Stimulated activated CD4-positive, alpha-beta T cell treated with anti-CD3 and anti-CD28 coated beads, Interleukin-12 subunit alpha, Interleukin-12 subunit beta, amount 100 ng/mL, for 24 hours (primary cell): ENCODE measurements around the gene IDI1.
"Not testable (repeated sequence)": the region's sequence is repeated elsewhere in the genome, so short reads cannot be mapped to it uniquely, and the experiment has no call there.

Experiments used
- DNase-seq, 2 experiments: peaks; one replicate each; pipeline ENCODE4 v3.0.0-alpha.2; 2020; ENCODE audit warnings: low read depth in 2 of 2

The IDI1 gene

DNA sequence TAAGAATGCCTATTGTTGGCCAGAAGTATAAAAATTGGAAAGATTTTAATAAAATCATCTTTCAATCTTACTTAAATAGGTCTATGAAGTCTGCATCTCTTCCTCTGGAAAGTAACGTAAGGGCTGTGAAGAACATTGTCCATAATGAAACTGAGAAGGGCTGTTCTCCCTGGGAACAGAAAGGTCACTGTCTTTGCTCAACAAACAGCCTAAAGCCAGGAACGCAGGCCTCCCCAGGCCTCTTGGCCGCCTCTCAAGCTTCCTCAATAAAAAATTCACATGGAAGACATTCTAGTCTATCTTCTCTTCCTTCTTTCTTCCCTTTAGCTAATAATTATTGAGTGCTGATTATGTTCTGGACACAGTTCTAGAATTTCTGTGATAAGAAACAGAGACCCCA, 14.2 kb downstream of the IDI1 start:
- no peak for DNase-seq

DNA sequence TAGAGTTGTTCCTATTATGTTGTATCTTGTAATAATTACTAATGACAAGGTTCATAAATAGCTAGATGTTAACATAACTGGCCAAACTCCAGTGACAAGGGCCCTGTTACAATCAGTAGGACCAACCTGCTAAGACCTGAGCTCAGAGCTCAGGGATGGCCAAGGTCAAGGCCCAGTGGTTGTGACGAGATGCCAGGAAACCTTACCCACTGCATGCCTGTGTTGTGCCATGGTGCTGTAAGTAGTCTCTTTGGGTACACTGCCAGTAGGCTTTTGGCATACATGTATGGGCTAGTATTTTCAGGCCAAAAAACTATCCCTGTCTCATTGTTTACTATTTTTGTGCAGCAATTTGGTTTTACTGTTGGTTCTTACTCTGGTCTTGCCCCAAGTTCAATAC, 15.3 kb downstream of the IDI1 start:
- DNase-seq, result no peak

DNA sequence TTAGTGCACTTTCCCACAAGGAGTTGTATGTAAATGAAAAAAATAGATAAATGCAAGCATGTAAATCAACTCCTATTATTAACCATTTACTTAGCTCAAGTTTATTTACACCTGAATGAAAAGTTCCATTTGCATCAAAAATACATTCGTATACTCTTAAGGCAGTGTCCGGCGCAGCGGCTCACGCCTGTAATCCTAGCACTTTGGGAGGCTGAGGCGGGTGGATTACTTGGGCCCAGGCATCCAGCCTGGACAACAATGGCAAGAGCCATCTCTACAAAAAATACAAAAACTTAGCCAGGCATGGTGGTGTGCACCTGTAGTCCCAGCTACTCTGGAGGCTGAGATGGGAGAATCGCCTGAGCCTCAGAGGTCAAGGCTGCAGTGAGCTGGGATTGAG, 19.1 kb downstream of the IDI1 start:
- DNase-seq, result no peak

DNA sequence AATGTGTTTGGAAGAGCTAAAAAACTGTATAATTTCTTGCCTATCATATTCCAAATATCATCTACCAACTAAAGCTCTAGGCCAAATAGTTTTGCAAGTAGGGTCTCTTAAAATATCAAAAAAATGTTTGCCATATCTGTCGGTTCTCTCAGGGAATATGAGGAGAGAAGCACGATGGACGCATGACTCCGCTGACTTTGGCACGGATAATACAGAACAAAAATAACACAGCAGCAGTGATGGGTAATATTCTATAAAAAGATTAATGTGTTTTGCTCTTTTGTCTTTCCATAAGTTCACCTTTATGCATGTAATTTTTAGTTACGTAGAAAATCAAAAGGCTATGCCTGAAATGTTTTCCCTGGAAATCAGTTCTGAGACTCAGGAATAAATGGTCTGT, 22.3 kb downstream of the IDI1 start:
- DNase-seq, result no peak

DNA sequence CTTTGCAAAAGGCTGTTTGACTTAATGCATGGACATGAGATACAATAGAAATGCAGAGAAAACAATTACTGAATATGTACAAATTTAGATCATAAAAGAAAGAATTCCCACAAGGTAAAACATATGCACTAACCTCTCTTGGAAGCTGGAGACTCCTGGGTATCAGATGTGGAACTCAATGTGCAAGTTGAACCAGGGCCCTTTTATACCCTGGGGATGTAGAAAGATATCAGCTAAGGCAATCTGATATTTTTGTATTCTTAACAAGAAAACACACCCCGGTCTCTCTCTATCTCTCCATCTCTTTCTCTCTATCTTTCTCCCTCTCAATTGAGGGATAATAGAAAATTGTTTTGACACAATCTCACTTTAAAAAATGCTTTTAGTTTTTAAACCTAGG, 23.2 kb downstream of the IDI1 start, which contains the start of gene IDI2:
Gene IDI2, minus strand, starts transcription at position 177 of the 400 bp plus-strand sequence. CDS start 1,136 bp downstream, outside the sequence.
- DNase-seq, result no peak

DNA sequence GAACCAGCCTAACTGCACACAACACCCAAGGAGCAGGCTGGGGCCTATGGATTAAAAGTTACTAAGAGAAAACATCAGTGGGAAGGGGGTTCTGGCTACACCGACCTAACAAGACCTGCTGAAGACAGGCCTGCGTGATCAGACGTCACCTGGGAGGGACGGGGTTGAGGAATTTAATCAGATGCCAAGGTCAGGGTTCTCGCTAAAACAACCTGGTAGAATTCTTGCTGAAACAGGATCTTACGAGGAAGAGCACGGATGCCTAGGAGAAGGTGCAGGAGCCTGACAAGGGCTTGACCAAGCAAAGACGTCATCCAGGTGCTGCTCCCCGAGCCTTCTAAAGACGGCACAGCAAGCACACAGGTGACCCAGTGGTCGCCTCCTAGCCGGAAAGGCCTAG, 24.8 kb downstream of the IDI1 start:
- no peak for DNase-seq

DNA sequence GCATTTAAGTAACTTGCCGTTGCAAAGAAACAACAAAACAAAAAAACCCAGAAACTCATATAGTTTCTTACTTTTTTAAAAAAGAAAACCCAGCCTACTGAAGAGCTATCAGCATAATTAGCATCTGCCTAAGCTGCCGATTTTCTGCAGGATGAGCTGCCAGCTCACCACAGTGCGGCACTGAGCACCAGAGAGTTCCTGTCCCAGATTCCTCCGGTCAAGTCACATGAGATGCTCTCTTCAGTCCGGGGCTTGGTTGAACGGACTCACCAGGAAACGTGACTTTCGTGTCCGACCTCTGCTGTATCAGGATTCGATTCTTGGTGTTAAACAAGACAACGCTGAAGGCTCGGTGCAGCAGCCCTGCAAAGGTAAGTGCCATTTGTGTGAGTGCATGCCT, 26.5 kb downstream of the IDI1 start:
- no peak for DNase-seq

DNA sequence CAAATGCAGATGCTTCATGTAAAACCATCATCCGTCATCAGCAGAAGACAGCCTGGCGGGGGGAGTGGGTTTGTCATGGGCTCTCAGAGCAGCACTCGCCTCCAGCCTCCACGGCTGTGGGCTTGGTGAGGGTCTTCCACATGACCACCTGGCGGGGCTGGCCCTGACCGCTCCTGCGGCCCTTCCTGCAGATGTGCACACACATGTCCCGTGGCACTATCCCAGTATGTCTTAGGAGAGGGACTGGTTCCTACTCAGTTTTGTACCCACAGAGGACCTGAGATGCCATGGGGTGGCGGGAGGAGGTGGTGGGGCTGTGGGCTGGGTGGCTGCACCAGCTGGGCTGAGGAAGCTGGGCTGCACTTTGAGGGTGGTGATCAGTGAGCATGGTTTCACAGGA, 28.0 kb downstream of the IDI1 start:
- DNase-seq, result no peak

DNA sequence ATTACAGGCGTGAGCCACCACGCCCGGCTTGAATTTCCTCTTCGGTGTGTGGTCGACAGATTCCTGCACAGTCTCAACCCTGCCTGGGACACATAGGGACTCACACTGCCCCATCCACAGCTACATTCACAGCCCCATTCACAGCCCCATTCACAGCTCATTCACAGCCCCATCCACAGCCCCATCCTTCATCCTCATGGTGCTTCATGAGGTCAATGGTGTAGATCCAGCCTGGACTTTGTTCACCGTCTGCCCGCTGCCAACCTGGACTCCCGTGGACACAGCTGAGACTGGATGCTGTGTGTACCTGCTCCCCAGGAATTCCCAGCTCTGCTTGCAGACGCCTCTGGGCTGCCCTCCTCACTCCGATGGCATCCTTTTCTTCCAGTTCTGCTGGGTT, 28.5 kb downstream of the IDI1 start:
- no peak for DNase-seq

DNA sequence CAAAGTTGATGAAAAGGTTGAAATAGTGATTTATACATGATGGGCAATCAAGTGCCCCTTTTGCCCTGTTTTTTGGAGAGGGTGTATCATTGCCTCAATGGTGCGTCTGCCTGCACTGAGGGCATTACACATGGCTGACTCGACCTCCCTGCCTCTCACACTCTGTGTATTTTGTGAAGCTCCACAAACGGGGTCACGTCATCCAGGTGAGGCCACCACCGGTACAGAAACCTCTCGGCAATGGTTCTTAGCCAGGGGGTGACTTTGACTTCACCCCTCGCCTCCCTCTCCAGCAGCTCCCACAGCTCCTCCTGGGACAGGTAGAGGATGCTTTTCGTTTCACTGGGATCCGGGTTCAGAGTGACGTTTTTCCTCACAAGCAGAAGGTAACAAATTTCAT, 29.6 kb downstream of the IDI1 start:
- no peak for DNase-seq

DNA sequence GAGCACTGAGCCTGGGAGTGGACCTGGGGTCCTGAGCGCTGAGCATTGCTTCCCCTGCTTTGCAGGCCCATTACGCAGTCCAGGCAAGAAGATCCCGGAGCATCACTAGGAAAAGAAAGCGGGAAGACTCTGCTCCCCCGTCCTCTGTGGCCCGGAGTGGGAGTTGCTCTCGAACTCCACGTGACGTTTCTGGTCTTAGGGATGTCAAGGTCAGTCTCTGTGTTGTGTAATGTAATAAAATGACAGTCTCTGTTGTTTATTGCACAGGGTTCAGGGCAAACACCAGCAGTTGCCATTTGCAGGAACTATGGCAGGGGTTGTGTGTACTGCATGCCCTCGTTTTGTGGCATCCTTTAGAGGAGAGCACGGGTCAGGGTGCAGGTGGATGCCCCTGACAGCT, 33.2 kb downstream of the IDI1 start:
- DNase-seq, result no peak

DNA sequence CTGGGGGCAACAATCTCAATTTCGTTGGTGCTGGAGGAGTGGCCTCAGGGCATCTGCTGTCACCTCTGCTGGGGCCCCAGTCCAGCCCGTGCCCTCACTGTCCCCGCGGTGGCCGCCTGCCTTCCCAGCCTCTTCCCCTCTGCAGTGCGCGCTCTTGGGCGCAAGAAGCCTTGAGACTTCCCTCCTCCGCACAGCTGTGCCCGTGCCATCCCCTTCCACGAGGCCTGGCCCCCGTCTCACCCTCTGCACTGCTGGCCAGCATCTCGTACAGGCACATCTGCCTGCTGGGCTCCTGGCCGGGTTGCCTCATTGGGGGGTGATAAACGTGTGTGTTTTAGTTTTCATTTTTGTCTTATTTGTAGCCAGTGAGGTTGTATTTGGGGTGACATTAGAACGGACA, 37.2 kb downstream of the IDI1 start:
- no peak for DNase-seq

DNA sequence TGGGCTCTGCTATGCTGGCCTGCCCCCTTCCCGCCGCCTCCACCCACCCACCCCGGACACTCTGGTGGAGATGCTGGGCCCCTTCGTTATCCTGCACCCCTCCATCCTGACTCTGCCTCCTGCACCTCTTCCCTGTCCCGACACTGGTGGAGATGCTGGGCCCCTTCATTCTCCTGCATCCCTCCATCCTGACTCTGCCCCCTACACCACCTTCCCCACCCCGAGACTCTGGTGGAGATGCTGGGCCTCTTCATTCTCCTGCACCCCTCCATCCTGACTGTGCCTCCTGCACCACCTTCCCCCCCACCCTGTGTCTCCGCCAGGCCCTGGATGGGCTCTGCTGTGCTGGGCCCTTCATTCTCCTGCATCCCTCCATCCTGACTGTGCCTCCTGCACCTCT, 38.2 kb downstream of the IDI1 start:
- no peak for DNase-seq

DNA sequence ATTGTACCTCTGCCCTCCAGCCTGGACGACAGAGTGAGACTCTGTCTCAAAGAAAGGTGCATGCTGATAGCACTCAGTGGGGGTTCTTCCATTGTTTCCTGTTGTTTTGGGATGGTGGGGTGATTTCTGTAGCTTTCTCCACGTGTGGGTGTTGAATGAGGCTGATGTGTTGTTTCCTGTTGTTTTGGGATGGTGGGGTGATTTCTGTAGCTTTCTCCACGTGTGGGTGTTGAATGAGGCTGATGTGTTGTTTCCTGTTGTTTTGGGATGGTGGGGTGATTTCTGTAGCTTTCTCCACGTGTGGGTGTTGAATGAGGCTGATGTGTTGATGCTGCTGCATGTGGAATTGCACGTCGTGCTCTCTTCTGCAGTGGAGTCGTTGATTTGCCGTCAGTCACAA, 39.0 kb downstream of the IDI1 start:
- DNase-seq, result not testable (repeated sequence)

DNA sequence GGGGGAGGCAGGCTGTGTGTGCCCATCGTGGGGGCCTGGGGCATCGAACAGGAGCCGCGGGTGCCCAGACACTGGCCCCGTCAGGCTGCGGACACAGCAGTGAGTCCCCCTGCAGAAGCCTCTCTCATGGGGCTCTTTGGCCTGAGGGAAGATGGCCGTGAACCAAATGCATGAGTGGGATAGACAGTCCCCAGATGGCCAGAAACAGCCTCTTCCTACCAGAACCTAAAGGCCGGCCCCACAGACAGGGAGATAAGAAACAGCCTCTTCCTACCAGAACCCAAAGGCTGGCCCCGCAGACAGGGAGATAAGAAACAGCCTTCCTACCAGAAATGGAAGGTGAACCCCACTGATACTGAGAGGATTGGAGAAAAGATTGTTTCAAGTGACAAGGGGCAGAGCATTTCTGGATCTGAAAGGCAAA, 39.8 kb downstream of the IDI1 start:
- no peak for DNase-seq

DNA sequence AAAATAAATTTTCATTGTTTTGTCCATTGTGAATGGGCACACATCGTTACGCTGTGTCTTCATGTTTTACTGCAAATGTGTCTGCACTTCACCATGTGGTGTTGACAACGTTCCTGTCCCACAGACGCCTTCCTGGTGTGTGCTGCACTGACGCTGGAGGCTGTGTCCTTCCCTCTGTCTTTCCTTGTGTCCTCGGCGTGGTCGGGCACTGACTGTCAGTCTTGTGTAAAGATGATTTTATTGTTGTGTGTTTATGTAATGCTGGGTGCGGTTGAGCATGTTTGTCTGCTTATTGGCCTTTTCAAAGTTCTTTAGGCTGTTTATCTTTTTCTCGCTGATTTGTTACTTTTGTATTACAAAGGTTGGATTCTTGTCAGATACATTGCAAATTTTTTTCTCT, 41.3 kb downstream of the IDI1 start:
- no peak for DNase-seq

DNA sequence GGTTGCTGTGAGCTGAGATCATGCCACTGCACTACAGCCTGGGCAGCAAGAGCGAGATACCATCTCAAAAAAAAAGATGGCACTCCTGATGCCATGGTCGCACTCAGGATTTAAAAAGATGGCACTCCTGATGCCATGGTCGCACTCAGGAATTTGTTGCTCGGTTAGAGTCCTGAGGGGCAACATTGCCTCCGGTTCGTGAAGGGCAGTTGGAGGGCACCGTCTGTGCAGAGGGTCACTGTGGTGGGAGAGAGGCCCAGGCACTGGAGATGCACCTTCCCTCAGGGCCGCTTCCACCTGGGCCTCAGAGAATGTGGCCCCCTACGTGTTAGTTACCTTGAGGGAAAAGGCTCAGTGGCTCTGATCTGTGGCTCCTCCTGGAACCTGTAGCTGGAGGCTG, 42.3 kb downstream of the IDI1 start:
- no peak for DNase-seq

DNA sequence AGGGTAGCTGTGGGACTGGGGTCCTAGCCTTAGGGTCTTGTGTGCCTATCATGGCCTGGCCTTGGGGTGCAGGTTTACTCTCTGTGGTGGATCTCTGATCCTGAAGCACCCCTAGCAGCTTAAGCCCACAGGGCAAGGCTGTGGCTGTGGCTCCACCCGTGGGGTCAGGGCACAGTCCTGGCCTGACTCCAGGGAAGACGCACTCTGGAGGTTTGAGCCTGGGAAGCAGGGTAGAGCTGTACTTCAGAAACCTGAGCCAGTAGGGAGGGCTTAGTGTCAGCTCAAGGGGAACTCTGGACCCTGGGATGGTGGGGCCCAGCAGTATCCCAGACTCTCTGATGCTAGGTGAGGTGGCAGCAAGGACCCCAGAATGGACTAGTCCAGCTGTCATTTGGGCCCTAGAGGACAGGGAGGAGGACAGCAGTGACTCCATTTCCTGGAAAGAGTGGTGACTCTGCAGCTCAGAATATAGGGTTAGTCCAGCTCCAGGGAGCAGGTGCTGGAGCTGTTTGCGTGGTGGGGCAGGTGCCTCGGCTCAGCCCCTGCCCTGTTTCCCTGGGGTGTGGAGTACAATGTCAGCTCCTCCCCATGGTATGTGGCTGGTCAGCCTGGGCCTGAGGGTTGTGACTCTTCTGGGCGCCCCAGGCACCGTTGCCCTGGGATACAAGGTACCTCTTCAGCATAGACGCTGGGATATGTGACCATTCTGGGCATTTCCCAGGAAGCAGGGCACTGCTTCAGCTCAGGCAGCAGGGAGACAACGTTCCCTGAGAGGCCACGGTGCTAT, 44.8 kb downstream of the IDI1 start:
- DNase-seq, result no peak

DNA sequence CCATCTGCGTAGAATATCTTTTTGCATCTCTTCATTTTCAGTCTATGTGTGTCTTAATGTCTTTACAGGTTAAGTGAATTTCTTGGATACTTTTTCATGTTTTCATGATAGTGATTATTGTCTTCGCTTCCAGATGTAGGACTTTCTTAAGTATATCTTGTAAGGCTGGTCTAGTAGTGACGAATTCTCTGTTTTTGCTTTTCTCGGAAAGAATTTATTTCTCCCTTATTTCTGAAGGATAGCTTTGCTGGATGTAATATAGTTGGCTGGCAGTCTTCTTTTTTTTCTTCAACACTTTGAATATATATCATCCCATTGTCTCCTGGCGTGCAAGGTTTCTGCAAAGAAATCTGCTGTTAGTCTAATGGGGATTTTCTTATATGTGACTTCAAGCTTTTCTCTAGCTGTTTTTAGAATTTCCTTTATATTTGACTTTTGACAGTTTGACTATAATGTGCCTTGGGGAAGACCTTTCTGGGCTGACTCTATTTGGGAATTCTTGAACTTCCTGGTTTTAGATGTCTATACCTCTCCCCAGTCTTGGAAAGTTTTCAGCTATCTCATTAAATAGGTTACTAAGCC, 46.4 kb downstream of the IDI1 start:
- no peak for DNase-seq

DNA sequence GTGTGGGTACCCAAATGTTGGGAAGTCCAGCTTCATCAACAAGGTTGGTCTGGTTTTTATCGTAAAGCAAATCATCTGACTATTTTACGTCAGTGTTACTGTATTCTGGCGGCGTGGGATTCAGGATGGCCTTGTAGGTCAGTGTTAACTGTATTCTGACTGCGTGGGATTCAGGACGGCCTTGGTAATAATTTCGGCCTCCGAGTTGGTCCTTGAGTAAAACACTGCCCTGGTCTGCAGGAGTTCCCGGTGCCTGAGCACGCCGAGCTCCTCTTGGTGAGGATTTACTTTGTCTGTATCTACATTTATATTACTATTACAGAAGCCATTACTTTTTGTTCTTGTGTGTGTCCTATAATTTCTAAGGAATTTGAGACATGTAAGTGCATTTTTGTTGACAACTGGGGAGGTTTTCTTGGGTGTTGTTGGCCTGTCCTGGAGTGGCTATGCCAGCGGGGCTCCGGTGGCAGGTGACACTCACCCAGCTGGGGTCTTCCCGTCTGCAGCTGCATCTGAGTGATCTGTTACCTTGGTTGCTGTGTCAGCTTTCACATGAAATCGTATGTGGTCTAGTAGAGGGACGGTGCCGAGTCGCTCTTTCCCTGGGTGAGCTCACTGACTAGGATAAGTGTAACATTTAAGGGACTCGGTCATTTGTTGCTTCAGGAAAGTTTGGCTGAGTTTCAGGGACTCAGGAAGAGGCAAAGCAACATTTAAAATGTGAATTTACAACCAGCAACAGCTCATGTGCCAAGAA, 51.5 kb downstream of the IDI1 start:
- no peak for DNase-seq

DNA sequence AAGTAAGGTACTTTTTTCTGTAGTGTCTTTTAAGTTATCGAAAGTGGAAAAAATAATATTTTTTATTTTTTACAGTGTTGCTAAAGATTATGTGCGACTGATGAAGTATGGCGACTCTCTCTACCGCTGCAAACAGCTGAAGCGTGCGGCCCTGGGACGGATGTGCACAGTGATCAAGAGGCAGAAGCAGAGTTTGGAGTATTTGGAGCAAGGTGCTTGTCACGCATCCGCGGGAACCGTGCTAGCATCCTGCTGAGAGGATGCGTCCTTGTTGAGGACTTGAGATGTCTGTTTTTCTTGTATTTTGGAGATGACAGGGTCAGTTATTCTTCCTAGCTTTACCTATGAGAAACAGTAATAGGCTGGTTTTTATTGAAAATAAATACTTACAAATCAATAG, 52.9 kb downstream of the IDI1 start:
- DNase-seq, result no peak

DNA sequence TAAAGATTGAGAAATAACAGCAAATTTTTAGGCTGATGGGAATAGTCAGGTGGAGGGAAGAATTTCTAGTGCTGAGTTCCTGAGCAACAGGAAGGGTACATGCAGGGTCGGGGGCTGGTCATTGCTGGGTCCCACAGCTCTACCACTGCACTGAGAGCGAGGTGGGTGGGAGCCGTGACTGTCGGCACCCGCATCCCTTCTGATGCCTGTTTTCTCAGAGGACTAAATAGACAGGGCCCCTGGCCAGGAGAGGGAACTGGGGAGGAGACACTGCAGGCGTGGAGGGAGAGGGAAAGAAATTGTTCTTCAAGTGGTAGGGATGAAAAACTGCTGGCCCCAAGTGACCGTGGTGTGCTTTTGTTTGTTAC, 53.4 kb downstream of the IDI1 start:
- no peak for DNase-seq
